IMR-90 (cell line): Measurements from ENCODE around the gene LMX1A. TPM values are rescaled to one million over a fixed set of nuclear protein-coding genes. Genes with fewer than 3 reads are reported as not detected.

Experiments
- ATAC-seq: fragments of 200-7000 bp; cut with Tn5 transposase; 2 replicates; pipeline ENCODE4 v1.9.1; 2020; ENCODE audit warnings: low read depth, mild to moderate bottlenecking, moderate library complexity
- BruUV-seq: library from RNA; stranded (reverse); fragments of 400-500 nt; replicated peaks from 2 replicates; lab custom pipeline; 2021; lab: Mats Ljungman, UMichigan
- CTCF ChIA-PET: fragments of 300-600 bp; formaldehyde crosslinking; extraction: SDS; loops from one replicate; lab custom pipeline; 2021; ENCODE audit warnings: antibody characterized with exemption; lab: Yijun Ruan, JAX
- POLR2A ChIA-PET: fragments of 300-600 bp; sonication (Branson Sonifier 250); formaldehyde crosslinking; loops from one replicate; lab custom pipeline; 2022; ENCODE audit warnings: antibody characterized with exemption; ENCODE audit not compliant: unreplicated experiment; lab: Charles Lee
- DNase-seq: peaks from one replicate; pipeline ENCODE4 v3.0.0; 2013
- H2AFZ ChIP-seq: replicated peaks from 2 replicates; pipeline ENCODE3; 2013; ENCODE audit warnings: low read length, mild to moderate bottlenecking; ENCODE audit not compliant: poor library complexity
- H2AK5ac ChIP-seq: 2 replicates; pipeline ENCODE4 v1.6.1; 2013; ENCODE audit warnings: low read depth, low read length, inconsistent platforms
- H2AK9ac ChIP-seq: replicated peaks from 2 replicates; pipeline ENCODE3; 2013; ENCODE audit warnings: mild to moderate bottlenecking, low read depth, low read length, moderate library complexity; ENCODE audit not compliant: poor library complexity
- H2BK120ac ChIP-seq: 2 replicates; pipeline ENCODE4 v1.6.1; 2013; ENCODE audit warnings: low read depth, low read length, inconsistent platforms
- H2BK15ac ChIP-seq: 3 replicates; pipeline ENCODE4 v1.6.1; 2013; ENCODE audit warnings: low read depth, low read length, inconsistent platforms
- H2BK20ac ChIP-seq: 2 replicates; pipeline ENCODE4 v1.6.1; 2013; ENCODE audit warnings: low read depth, mild to moderate bottlenecking, inconsistent platforms, low read length, moderate library complexity
- H2BK5ac ChIP-seq: 2 replicates; pipeline ENCODE4 v1.6.1; 2013; ENCODE audit warnings: mild to moderate bottlenecking, low read depth, low read length, inconsistent platforms; ENCODE audit not compliant: poor library complexity, severe bottlenecking
- H3K14ac ChIP-seq: replicated peaks from 2 replicates; pipeline ENCODE4 v1.6.1; 2013; ENCODE audit warnings: low read depth, low read length, inconsistent platforms
- H3K18ac ChIP-seq: 2 replicates; pipeline ENCODE4 v1.6.1; 2013; ENCODE audit warnings: low read depth, low read length, control low read depth
- H3K23ac ChIP-seq: 2 replicates; pipeline ENCODE4 v1.6.1; 2013; ENCODE audit warnings: low read depth, low read length, inconsistent platforms
- H3K27ac ChIP-seq: 2 replicates; pipeline ENCODE4 v1.5.1; 2013; ENCODE audit warnings: mild to moderate bottlenecking, control low read depth, low read length; ENCODE audit not compliant: insufficient read depth
- H3K27me3 ChIP-seq: 2 replicates; pipeline ENCODE4 v1.6.1; 2013; ENCODE audit warnings: low read length; ENCODE audit not compliant: control insufficient read depth, insufficient read depth
- H3K36me3 ChIP-seq: 2 replicates; pipeline ENCODE4 v1.6.1; 2013; ENCODE audit warnings: low read length, mixed read lengths; ENCODE audit not compliant: control insufficient read depth, insufficient read depth
- H3K4ac ChIP-seq: 2 replicates; pipeline ENCODE4 v1.6.1; 2013; ENCODE audit warnings: low read depth, low read length, inconsistent platforms
- H3K4me1 ChIP-seq: 2 replicates; pipeline ENCODE4 v1.6.1; 2013; ENCODE audit warnings: low read length, mixed read lengths; ENCODE audit not compliant: control insufficient read depth, insufficient read depth
- H3K4me2 ChIP-seq: 2 replicates; pipeline ENCODE4 v1.6.1; 2013; ENCODE audit warnings: low read depth, mild to moderate bottlenecking, control low read depth, low read length, moderate library complexity
- H3K4me3 ChIP-seq: 2 replicates; pipeline ENCODE4 v1.5.1; 2013; ENCODE audit warnings: low read depth, mild to moderate bottlenecking, control low read depth, low read length, moderate library complexity; ENCODE audit not compliant: insufficient read depth
- H3K56ac ChIP-seq: 2 replicates; pipeline ENCODE4 v1.6.1; 2013; ENCODE audit warnings: low read length, inconsistent platforms; ENCODE audit not compliant: insufficient read depth; ENCODE audit errors: extremely low read depth
- H3K79me1 ChIP-seq, 2 experiments: 2 replicates each; pipeline ENCODE4 v1.6.1; 2013; ENCODE audit warnings: low read length in 2 of 2, inconsistent platforms in 1 of 2, low read depth in 1 of 2
- H3K9ac ChIP-seq: 2 replicates; pipeline ENCODE4 v1.6.1; 2013; ENCODE audit warnings: low read depth, low read length, control low read depth
- H3K9me1 ChIP-seq: 2 replicates; pipeline ENCODE4 v1.6.1; 2013; ENCODE audit warnings: low read length, inconsistent platforms; ENCODE audit not compliant: insufficient read depth
- H3K9me3 ChIP-seq: 2 replicates; pipeline ENCODE4 v1.6.1; 2013; ENCODE audit warnings: low read length; ENCODE audit not compliant: control insufficient read depth, insufficient read depth
- H4K20me1 ChIP-seq: 2 replicates; pipeline ENCODE4 v1.6.1; 2013; ENCODE audit warnings: low read length, inconsistent platforms; ENCODE audit not compliant: insufficient read depth
- H4K5ac ChIP-seq: 2 replicates; pipeline ENCODE4 v1.6.1; 2013; ENCODE audit warnings: mild to moderate bottlenecking, low read depth, low read length, control low read depth
- H4K8ac ChIP-seq, 2 experiments: 2 replicates each; pipeline ENCODE4 v1.6.1; 2013; ENCODE audit warnings: low read depth in 2 of 2, low read length in 2 of 2, control low read depth in 1 of 2, inconsistent platforms in 1 of 2
- H4K91ac ChIP-seq: 2 replicates; pipeline ENCODE4 v1.6.1; 2013; ENCODE audit warnings: low read depth, low read length, inconsistent platforms; ENCODE audit not compliant: insufficient read depth
- BHLHE40 ChIP-seq: fragments of 150-350 bp; IDR thresholded peaks from 2 replicates; pipeline ENCODE4 v1.6.1; 2016; ENCODE audit warnings: mild to moderate bottlenecking, low read depth, low read length
- CHD1 ChIP-seq: IDR thresholded peaks from 2 replicates; pipeline ENCODE4 v1.6.1; 2012; ENCODE audit warnings: low read depth, low read length, improper control_type of control experiment
- FOS ChIP-seq: fragments of 150-350 bp; IDR thresholded peaks from 2 replicates; pipeline ENCODE4 v1.6.1; 2016; ENCODE audit warnings: low read depth, low read length
- MAFK ChIP-seq: IDR thresholded peaks from 2 replicates; pipeline ENCODE4 v1.6.1; 2012; ENCODE audit warnings: low read depth, low read length, improper control_type of control experiment
- MAZ ChIP-seq: IDR thresholded peaks from 2 replicates; pipeline ENCODE4 v1.6.1; 2012; ENCODE audit warnings: low read depth, mild to moderate bottlenecking, low read length, improper control_type of control experiment, moderate library complexity, borderline replicate concordance
- MXI1 ChIP-seq: IDR thresholded peaks from 2 replicates; pipeline ENCODE4 v1.6.1; 2012; ENCODE audit warnings: low read depth, mild to moderate bottlenecking, low read length, moderate library complexity, borderline replicate concordance
- POLR2A ChIP-seq: IDR thresholded peaks from 2 replicates; pipeline ENCODE4 v1.6.1; 2012; ENCODE audit warnings: mild to moderate bottlenecking, low read depth, low read length
- RCOR1 ChIP-seq: IDR thresholded peaks from 2 replicates; pipeline ENCODE4 v1.6.1; 2012; ENCODE audit warnings: mild to moderate bottlenecking, low read length, improper control_type of control experiment; ENCODE audit not compliant: insufficient replicate concordance
- RFX5 ChIP-seq: IDR thresholded peaks from 2 replicates; pipeline ENCODE4 v1.8.0; 2012; ENCODE audit warnings: low read depth, mild to moderate bottlenecking, low read length, moderate library complexity
- SMC3 ChIP-seq: fragments of 150-350 bp; IDR thresholded peaks from 2 replicates; pipeline ENCODE4 v1.6.1; 2016; ENCODE audit warnings: low read depth, mild to moderate bottlenecking, antibody characterized with exemption, low read length, moderate library complexity
- WGBS, 2 experiments: methylation state at CpG; one replicate each; pipeline versions ENCODE4 v1.1.5 to v1.1.7; 2013; ENCODE audit warnings: missing lambda C conversion rate in 2 of 2; ENCODE audit not compliant: insufficient read length in 1 of 2; ENCODE audit errors: extremely low coverage in 2 of 2; 5-methylcytosine and 5-hydroxymethylcytosine counted together
- dilution Hi-C: fragments of 300-500 bp; cut with HindIII; formaldehyde crosslinking; loops from one replicate; pipeline ENCODE4 v1.14.3; 2018; ENCODE audit warnings: low sequenced_read_pairs; ENCODE audit not compliant: unreplicated experiment
- in situ Hi-C: fragments of 300-500 bp; cut with MboI; formaldehyde crosslinking; loops from 3 replicates; pipeline ENCODE4 v1.14.3; 2019; ENCODE audit warnings: low sequenced_read_pairs, inconsistent platforms, mixed read lengths
- intact Hi-C: fragments of 100-400 bp; cut with micrococcal nuclease; formaldehyde crosslinking; loops from 2 replicates; pipeline ENCODE4 v1.10.0; 2022
- polyA plus RNA-seq, 3 experiments: library from polyadenylated mRNA; depleted of rRNA; stranded (reverse); fragments of >200 nt; gene quantifications; 2 replicates each; pipeline ENCODE4 v1.2.3, GENCODE V29; 2012; ENCODE audit warnings: low replicate concordance in 1 of 3
- total RNA-seq: library from RNA; depleted of rRNA; stranded (reverse); fragments of >200 nt; gene quantifications from 2 replicates; pipeline ENCODE4 v1.2.3, GENCODE V29; 2012
- TF ChIP-seq, protein P1 (sequence below): fragments of 150-350 bp; IDR thresholded peaks from 2 replicates; pipeline ENCODE4 v1.6.1; 2016; ENCODE audit warnings: low read depth, mild to moderate bottlenecking, low read length, moderate library complexity, borderline replicate concordance
- TF ChIP-seq, protein P2 (sequence below): fragments of 150-350 bp; IDR thresholded peaks from 2 replicates; pipeline ENCODE4 v1.6.1; 2017; ENCODE audit warnings: mild to moderate bottlenecking, antibody characterized with exemption, low read length, low read depth
- TF ChIP-seq, protein P3 (sequence below): conservative IDR thresholded peaks from 2 replicates; pipeline ENCODE4 v1.5.1; 2012; ENCODE audit warnings: mild to moderate bottlenecking, low read depth, low read length, improper control_type of control experiment

Gene LMX1A
- total and polyA plus RNA-seq, 2 of the 4 experiments (the other 2 are of a cell fraction): not detected

DNA sequence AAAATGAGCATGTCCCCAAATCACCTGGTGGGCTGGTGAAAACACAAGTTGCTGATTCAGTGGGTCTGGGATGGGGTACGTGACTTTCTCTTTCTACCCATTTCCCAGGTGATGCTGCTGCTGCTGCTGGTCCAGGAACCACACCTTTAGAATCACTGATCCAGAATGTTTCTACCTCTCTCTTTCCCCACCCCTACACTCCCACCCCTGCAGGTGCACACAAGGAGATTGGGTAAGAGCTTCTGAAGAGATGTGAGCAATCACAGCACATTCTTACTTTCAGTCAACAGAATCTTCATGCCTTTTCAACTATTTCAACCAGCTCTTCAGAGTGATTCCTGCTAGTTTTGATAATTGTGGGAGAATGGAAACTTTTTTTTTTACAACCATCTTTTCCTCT lies 130.9 kb downstream of the LMX1A start:
- Histone ChIP-seq H3K4me1 (no peaks in the 10 kb centered on the region), H4K8ac (no peak overlapping the region), H3K4me2 (no peak overlapping the region), H3K27me3 (no peaks in the 10 kb centered on the region), H2AK9ac (no peak overlapping the region), H2BK5ac (no peak overlapping the region), H3K9ac (no peak overlapping the region), H3K56ac (no peak overlapping the region), H4K91ac (no peak overlapping the region), H3K18ac (no peak overlapping the region), H4K20me1 (no peaks in the 10 kb centered on the region), H3K9me3 (no peaks in the 10 kb centered on the region), H3K14ac (no peak overlapping the region), H3K4ac (no peak overlapping the region), H2AK5ac (no peak overlapping the region), H2BK15ac (no peak overlapping the region), H3K27ac (no peak overlapping the region), H2BK120ac (no peak overlapping the region), H4K5ac (no peak overlapping the region), H2BK20ac (no peak overlapping the region), H3K4me3 (no peak overlapping the region), H3K23ac (no peak overlapping the region), H3K36me3 (no peaks in the 10 kb centered on the region), H3K79me1 (no peaks in the 10 kb centered on the region), H2AFZ (no peak overlapping the region), H3K9me1 (no peaks in the 10 kb centered on the region)
- no TSS peak for BruUV-seq
- in situ Hi-C loops: no loop called here
- DNase-seq (no peak), ATAC-seq (no peak)
- POLR2A ChIA-PET: no interaction called here
- dilution Hi-C loops: no loop called here
- CTCF ChIA-PET: no interaction called here
- intact Hi-C loops: no loop called here
- TF ChIP-seq MAFK (no peak), BHLHE40 (no peak), RCOR1 (no peak), SMC3 (no peak), FOS (no peak), RFX5 (no peak), POLR2A (no peak), CHD1 (no peak), MAZ (no peak), MXI1 (no peak)
- TF ChIP-seq, protein P1, sequence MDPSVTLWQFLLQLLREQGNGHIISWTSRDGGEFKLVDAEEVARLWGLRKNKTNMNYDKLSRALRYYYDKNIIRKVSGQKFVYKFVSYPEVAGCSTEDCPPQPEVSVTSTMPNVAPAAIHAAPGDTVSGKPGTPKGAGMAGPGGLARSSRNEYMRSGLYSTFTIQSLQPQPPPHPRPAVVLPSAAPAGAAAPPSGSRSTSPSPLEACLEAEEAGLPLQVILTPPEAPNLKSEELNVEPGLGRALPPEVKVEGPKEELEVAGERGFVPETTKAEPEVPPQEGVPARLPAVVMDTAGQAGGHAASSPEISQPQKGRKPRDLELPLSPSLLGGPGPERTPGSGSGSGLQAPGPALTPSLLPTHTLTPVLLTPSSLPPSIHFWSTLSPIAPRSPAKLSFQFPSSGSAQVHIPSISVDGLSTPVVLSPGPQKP: no peak
- TF ChIP-seq, protein P2, sequence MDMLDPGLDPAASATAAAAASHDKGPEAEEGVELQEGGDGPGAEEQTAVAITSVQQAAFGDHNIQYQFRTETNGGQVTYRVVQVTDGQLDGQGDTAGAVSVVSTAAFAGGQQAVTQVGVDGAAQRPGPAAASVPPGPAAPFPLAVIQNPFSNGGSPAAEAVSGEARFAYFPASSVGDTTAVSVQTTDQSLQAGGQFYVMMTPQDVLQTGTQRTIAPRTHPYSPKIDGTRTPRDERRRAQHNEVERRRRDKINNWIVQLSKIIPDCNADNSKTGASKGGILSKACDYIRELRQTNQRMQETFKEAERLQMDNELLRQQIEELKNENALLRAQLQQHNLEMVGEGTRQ: no peak
- TF ChIP-seq, protein P3, sequence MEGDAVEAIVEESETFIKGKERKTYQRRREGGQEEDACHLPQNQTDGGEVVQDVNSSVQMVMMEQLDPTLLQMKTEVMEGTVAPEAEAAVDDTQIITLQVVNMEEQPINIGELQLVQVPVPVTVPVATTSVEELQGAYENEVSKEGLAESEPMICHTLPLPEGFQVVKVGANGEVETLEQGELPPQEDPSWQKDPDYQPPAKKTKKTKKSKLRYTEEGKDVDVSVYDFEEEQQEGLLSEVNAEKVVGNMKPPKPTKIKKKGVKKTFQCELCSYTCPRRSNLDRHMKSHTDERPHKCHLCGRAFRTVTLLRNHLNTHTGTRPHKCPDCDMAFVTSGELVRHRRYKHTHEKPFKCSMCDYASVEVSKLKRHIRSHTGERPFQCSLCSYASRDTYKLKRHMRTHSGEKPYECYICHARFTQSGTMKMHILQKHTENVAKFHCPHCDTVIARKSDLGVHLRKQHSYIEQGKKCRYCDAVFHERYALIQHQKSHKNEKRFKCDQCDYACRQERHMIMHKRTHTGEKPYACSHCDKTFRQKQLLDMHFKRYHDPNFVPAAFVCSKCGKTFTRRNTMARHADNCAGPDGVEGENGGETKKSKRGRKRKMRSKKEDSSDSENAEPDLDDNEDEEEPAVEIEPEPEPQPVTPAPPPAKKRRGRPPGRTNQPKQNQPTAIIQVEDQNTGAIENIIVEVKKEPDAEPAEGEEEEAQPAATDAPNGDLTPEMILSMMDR: no peak
- no CpG with 5 or more reads among the region's 1 CpG for WGBS, 2 experiments
